Gastroesophageal sphincter (tissue), 4 donors: Measurements from ENCODE around the gene C1orf116. TPM values are rescaled to one million over a fixed set of nuclear protein-coding genes. Genes with fewer than 3 reads are reported as not detected.

Experiments used
- ATAC-seq: fragments of 150-250 bp; one replicate; pipeline ENCODE4 v1.9.1; 2016; ENCODE audit warnings: mild to moderate bottlenecking, moderate library complexity
- H3K27ac ChIP-seq, 4 donors: fragments of 200-600 bp; sonication (generic) in 3 of 4; 1 replicate in 3 of 4; 2 replicates in 1 of 4; pipeline ENCODE4 v1.5.1; 2016 to 2019
- H3K27me3 ChIP-seq: fragments of 200-600 bp; sonication (generic); one replicate; pipeline ENCODE4 v1.5.1; 2019
- H3K36me3 ChIP-seq, 2 donors: fragments of 200-600 bp; sonication (generic); one replicate each; pipeline ENCODE4 v1.5.1; 2019; ENCODE audit warnings: control low read depth in 1 of 2
- H3K4me1 ChIP-seq, 3 donors: fragments of 200-600 bp; sonication (generic); 1 replicate in 2 of 3; 2 replicates in 1 of 3; pipeline ENCODE4 v1.5.1; 2016 to 2019; ENCODE audit warnings: control low read depth in 2 of 3
- H3K4me3 ChIP-seq, 2 donors: fragments of 200-600 bp; sonication (generic); one replicate each; pipeline ENCODE4 v1.5.1; 2019; ENCODE audit warnings: mild to moderate bottlenecking in 1 of 2, moderate library complexity in 1 of 2
- H3K9me3 ChIP-seq, 3 donors: fragments of 200-600 bp; sonication (generic); one replicate each; pipeline ENCODE4 v1.5.1; 2017 to 2019; ENCODE audit warnings: control low read depth in 2 of 3
- EP300 ChIP-seq: sonication (generic); formaldehyde crosslinking; IDR thresholded peaks from one replicate; pipeline ENCODE4 v1.6.1; 2017; ENCODE audit warnings: antibody characterized with exemption, mild to moderate bottlenecking
- POLR2A ChIP-seq, 2 donors: fragments of 450-650 bp; IDR thresholded peaks; one replicate each; pipeline ENCODE4 v1.6.1; 2017; ENCODE audit warnings: antibody characterized with exemption in 2 of 2, mild to moderate bottlenecking in 2 of 2, moderate library complexity in 1 of 2
- POLR2AphosphoS5 ChIP-seq: sonication (generic); formaldehyde crosslinking; IDR thresholded peaks from one replicate; pipeline ENCODE4 v1.6.1; 2017; ENCODE audit warnings: antibody characterized with exemption
- WGBS, 2 donors: methylation state at CpG; one replicate each; pipeline ENCODE4 v1.1.5; 2018; ENCODE audit warnings: low coverage in 1 of 2; 5-methylcytosine and 5-hydroxymethylcytosine counted together
- total RNA-seq, 4 donors: library from RNA; depleted of rRNA; stranded (reverse); fragments of >200 nt; gene quantifications; one replicate each; pipeline ENCODE4 v1.1.0, GENCODE V29; 2016
- TF ChIP-seq, protein P1 (sequence below), 4 experiments: fragments of 200-600 bp in 2 of 4; fragments of 450-650 bp in 2 of 4; sonication (generic) in 1 of 4; IDR thresholded peaks; one replicate each; pipeline ENCODE4 v1.5.1; 2017 to 2019; ENCODE audit warnings: antibody characterized with exemption in 4 of 4, mild to moderate bottlenecking in 2 of 4, moderate library complexity in 2 of 4

C1orf116 gene
- total RNA-seq, 4 donors from 2014 or later = 0.19 to 3.7 (median 1.4) TPM; not detected in 1

DNA sequence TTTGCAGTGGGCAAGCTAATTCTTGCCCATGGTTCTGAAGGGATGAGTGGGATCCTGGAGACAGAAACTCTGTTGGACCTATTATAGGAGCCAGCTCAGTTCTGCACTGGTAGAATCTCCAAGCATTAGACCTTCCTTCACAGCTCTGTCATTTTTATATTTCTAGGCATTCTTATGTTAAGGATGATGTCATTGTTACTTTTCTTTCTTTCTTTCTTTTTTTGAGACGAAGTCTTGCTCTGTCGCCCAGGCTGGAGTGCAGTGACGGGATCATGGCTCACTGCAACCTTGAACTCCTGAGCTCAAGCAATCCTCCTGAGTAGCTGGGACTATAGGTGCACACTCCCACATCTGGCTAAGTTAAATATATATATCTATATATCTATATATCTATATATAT is 28.0 kb upstream of the C1orf116 start:
- peaks cover 0 to 68% of the 10 kb centered on the region in 2 donors for H3K36me3 ChIP-seq

GRCh38 chr1:207059881-207060280 is 27.3 kb upstream of the C1orf116 start:
- no peak overlapping the region for H3K27ac ChIP-seq
- ATAC-seq = no peak
- H3K27me3 ChIP-seq = no peaks in the 10 kb centered on the region
- H3K4me3 ChIP-seq = no peak overlapping the region
- WGBS, 2 donors = no CpG with 5 or more reads among the region's 4 CpGs
- no peaks in the 10 kb centered on the region for H3K9me3 ChIP-seq
- no peaks in the 10 kb centered on the region for H3K4me1 ChIP-seq
- H3K36me3 ChIP-seq = peaks cover 0 to 61% of the 10 kb centered on the region in 2 donors
- TF ChIP-seq POLR2A (IDR thresholded peaks at IDR 0.05) (no peak), POLR2AphosphoS5 (no peak), EP300 (no peak)
- TF ChIP-seq, protein P1, sequence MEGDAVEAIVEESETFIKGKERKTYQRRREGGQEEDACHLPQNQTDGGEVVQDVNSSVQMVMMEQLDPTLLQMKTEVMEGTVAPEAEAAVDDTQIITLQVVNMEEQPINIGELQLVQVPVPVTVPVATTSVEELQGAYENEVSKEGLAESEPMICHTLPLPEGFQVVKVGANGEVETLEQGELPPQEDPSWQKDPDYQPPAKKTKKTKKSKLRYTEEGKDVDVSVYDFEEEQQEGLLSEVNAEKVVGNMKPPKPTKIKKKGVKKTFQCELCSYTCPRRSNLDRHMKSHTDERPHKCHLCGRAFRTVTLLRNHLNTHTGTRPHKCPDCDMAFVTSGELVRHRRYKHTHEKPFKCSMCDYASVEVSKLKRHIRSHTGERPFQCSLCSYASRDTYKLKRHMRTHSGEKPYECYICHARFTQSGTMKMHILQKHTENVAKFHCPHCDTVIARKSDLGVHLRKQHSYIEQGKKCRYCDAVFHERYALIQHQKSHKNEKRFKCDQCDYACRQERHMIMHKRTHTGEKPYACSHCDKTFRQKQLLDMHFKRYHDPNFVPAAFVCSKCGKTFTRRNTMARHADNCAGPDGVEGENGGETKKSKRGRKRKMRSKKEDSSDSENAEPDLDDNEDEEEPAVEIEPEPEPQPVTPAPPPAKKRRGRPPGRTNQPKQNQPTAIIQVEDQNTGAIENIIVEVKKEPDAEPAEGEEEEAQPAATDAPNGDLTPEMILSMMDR (IDR thresholded peaks at IDR 0.05) = no peak

More for the DNA sequence above, 28.0 kb upstream of the C1orf116 start:
- TF ChIP-seq POLR2A (IDR thresholded peaks at IDR 0.05) = no peak
- no peak for TF ChIP-seq POLR2AphosphoS5
- no peak for TF ChIP-seq EP300
- TF ChIP-seq, protein P1 (IDR thresholded peaks at IDR 0.05) = no peak
- H3K4me1 ChIP-seq = no peaks in the 10 kb centered on the region
- 64 to 100% methylated on average over 3 of the region's 3 CpGs for WGBS, 2 donors
- H3K27ac ChIP-seq = no peak overlapping the region
- no peak overlapping the region for H3K4me3 ChIP-seq
- ATAC-seq = no peak
- no peaks in the 10 kb centered on the region for H3K9me3 ChIP-seq
- no peaks in the 10 kb centered on the region for H3K27me3 ChIP-seq

DNA sequence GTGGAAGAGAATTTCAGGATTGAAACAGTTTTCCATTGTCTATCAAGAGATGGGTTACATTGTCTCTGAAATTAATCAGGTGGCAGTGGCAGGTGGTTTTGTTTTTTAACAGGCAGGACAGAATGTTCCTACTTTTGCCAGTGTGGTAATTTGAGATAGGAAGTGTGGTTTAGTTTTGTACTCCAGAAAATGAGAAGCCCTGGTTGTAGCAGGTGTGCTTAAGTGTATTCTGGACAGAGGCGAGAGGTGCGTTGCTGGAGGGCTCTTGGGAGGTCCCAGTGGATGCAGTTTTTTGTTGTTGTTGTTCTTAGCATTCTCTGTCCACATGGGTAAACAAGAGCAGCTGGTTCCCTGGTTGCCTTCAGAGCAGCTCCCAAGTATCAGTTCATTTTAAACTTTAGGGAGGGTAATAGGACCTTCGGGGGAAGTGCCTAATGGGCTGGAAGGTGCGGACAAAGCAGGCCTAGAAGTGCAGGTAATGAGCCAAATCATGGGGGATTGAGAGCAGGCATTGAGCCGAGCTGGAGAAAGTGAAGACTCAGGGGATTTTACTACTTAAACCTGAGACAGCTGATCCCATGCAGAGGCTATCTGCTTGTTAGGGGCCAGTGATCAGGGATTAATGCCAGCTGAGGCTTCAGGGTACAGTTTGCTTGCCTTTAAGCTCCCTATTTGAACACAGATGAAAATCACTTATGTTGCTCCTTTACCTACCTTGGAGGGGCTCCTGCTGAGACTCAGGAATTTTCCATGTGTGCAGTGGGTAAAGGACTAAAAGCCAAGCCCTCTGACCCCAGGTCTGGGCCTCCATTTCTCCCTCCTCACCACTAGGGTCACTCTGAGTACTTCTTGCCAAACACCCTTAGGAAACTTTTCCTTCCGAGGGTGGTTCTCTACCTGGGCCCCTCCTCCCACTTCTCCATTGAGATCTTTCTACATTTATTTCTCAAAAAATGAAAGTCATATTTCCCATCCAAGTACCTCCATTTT is 26.6 kb upstream of the C1orf116 start:
- H3K27me3 ChIP-seq = no peaks in the 10 kb centered on the region
- TF ChIP-seq POLR2AphosphoS5 (no peak), EP300 (no peak), POLR2A (IDR thresholded peaks at IDR 0.05) (no peak)
- TF ChIP-seq, protein P1 (IDR thresholded peaks at IDR 0.05) = no peak
- no peak overlapping the region for H3K27ac ChIP-seq
- H3K36me3 ChIP-seq = peaks cover 0 to 54% of the 10 kb centered on the region in 2 donors
- peaks cover 0 to 1% (median 0%) of the 10 kb centered on the region in 3 donors for H3K4me1 ChIP-seq
- no peak for ATAC-seq
- WGBS, 2 donors = 76% methylated on average over 6 of the region's 6 CpGs; no CpG with 5 or more reads in 1 of the 2 donors
- H3K4me3 ChIP-seq = no peak overlapping the region
- H3K9me3 ChIP-seq = no peaks in the 10 kb centered on the region

GRCh38 chr1:207058252-207058651 is 25.7 kb upstream of the C1orf116 start:
- no peak for ATAC-seq
- Histone ChIP-seq H3K9me3 (no peaks in the 10 kb centered on the region), H3K27me3 (no peaks in the 10 kb centered on the region), H3K36me3 (peaks cover 0 to 44% of the 10 kb centered on the region in 2 donors), H3K27ac (no peak overlapping the region), H3K4me3 (no peak overlapping the region), H3K4me1 (peaks cover 0 to 10% (median 0%) of the 10 kb centered on the region in 3 donors)
- TF ChIP-seq POLR2AphosphoS5 = no peak
- no peak for TF ChIP-seq POLR2A (IDR thresholded peaks at IDR 0.05)
- TF ChIP-seq, protein P1 (IDR thresholded peaks at IDR 0.05) = no peak
- no peak for TF ChIP-seq EP300
- WGBS, 2 donors = 74 to 83% methylated on average over 1 to 4 of the region's 4 CpGs
